Gastroesophageal sphincter (tissue), 4 donors: Measurements from ENCODE around the gene TMEM47. TPM values are rescaled to one million over a fixed set of nuclear protein-coding genes. Genes with fewer than 3 reads are reported as not detected.
A peak's percentile ranks its signal among the peaks of the same experiment; 100 is the strongest.

Source experiments
- ATAC-seq: fragments of 150-250 bp; one replicate; pipeline ENCODE4 v1.9.1; 2016; ENCODE audit warnings: mild to moderate bottlenecking, moderate library complexity
- H3K27ac ChIP-seq, 4 donors: fragments of 200-600 bp; sonication (generic) in 3 of 4; 1 replicate in 3 of 4; 2 replicates in 1 of 4; pipeline ENCODE4 v1.5.1; 2016 to 2019
- H3K27me3 ChIP-seq: fragments of 200-600 bp; sonication (generic); one replicate; pipeline ENCODE4 v1.5.1; 2019
- H3K36me3 ChIP-seq, 2 donors: fragments of 200-600 bp; sonication (generic); one replicate each; pipeline ENCODE4 v1.5.1; 2019; ENCODE audit warnings: control low read depth in 1 of 2
- H3K4me1 ChIP-seq, 3 donors: fragments of 200-600 bp; sonication (generic); 1 replicate in 2 of 3; 2 replicates in 1 of 3; pipeline ENCODE4 v1.5.1; 2016 to 2019; ENCODE audit warnings: control low read depth in 2 of 3
- H3K4me3 ChIP-seq, 2 donors: fragments of 200-600 bp; sonication (generic); one replicate each; pipeline ENCODE4 v1.5.1; 2019; ENCODE audit warnings: mild to moderate bottlenecking in 1 of 2, moderate library complexity in 1 of 2
- H3K9me3 ChIP-seq, 3 donors: fragments of 200-600 bp; sonication (generic); one replicate each; pipeline ENCODE4 v1.5.1; 2017 to 2019; ENCODE audit warnings: control low read depth in 2 of 3
- CTCF ChIP-seq, 4 experiments: fragments of 200-600 bp in 2 of 4; fragments of 450-650 bp in 2 of 4; sonication (generic) in 1 of 4; IDR thresholded peaks; one replicate each; pipeline ENCODE4 v1.5.1; 2017 to 2019; ENCODE audit warnings: antibody characterized with exemption in 4 of 4, mild to moderate bottlenecking in 2 of 4, moderate library complexity in 2 of 4
- EP300 ChIP-seq: sonication (generic); formaldehyde crosslinking; IDR thresholded peaks from one replicate; pipeline ENCODE4 v1.6.1; 2017; ENCODE audit warnings: antibody characterized with exemption, mild to moderate bottlenecking
- POLR2A ChIP-seq, 2 donors: fragments of 450-650 bp; IDR thresholded peaks; one replicate each; pipeline ENCODE4 v1.6.1; 2017; ENCODE audit warnings: antibody characterized with exemption in 2 of 2, mild to moderate bottlenecking in 2 of 2, moderate library complexity in 1 of 2
- POLR2AphosphoS5 ChIP-seq: sonication (generic); formaldehyde crosslinking; IDR thresholded peaks from one replicate; pipeline ENCODE4 v1.6.1; 2017; ENCODE audit warnings: antibody characterized with exemption
- WGBS, 2 donors: methylation state at CpG; one replicate each; pipeline ENCODE4 v1.1.5; 2018; ENCODE audit warnings: low coverage in 1 of 2; 5-methylcytosine and 5-hydroxymethylcytosine counted together
- total RNA-seq, 4 donors: library from RNA; depleted of rRNA; stranded (reverse); fragments of >200 nt; gene quantifications; one replicate each; pipeline ENCODE4 v1.1.0, GENCODE V29; 2016

Gene TMEM47
- total RNA-seq, 4 donors from 2014 or later: 146 to 308 (median 216) TPM

- Histone ChIP-seq H3K36me3 (no peaks in the 10 kb centered on the region), H3K9me3 (no peaks in the 10 kb centered on the region), H3K27ac (no peak overlapping the region), H3K27me3 (no peaks in the 10 kb centered on the region), H3K4me1 (no peaks in the 10 kb centered on the region), H3K4me3 (no peak overlapping the region)
- TF ChIP-seq POLR2AphosphoS5 (no peak), POLR2A (IDR thresholded peaks at IDR 0.05) (no peak), CTCF (IDR thresholded peaks at IDR 0.05) (peak; percentile 16 to 43 (median 30)), EP300 (no peak)
- WGBS, 2 donors: 5% methylated on average over 2 of the region's 2 CpGs
- no peak for ATAC-seq
These were observed 78.8 kb downstream of the TMEM47 start for GRCh38 chrX:34578237-34578636.
